ENCODE measurements around the gene EPB41L3.

DNA sequence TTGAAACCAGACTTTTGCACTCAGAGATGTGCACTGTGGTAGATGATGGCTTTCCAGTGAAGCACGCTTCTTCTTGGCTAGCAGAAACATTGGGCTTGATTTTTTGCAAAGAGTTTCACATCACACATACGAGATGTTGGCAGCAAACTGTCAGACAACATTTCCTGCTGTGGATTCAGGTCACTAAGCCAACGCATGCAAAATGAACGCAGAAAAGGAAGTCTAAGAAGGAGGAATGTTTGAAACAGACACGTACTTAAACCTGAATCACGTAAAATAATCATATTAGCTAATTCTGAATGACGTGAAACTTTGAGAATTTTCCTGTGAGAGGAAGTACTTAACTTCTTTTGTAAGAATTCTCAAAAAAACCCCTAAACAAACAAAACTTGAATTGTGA lies 88.1 kb downstream of the EPB41L3 start:
- TF ChIP-seq, protein P1, sequence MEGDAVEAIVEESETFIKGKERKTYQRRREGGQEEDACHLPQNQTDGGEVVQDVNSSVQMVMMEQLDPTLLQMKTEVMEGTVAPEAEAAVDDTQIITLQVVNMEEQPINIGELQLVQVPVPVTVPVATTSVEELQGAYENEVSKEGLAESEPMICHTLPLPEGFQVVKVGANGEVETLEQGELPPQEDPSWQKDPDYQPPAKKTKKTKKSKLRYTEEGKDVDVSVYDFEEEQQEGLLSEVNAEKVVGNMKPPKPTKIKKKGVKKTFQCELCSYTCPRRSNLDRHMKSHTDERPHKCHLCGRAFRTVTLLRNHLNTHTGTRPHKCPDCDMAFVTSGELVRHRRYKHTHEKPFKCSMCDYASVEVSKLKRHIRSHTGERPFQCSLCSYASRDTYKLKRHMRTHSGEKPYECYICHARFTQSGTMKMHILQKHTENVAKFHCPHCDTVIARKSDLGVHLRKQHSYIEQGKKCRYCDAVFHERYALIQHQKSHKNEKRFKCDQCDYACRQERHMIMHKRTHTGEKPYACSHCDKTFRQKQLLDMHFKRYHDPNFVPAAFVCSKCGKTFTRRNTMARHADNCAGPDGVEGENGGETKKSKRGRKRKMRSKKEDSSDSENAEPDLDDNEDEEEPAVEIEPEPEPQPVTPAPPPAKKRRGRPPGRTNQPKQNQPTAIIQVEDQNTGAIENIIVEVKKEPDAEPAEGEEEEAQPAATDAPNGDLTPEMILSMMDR (IDR thresholded peaks at IDR 0.05), result no peak
- TF ChIP-seq ZFX (IDR thresholded peaks at IDR 0.05; ENCODE audit: borderline replicate concordance), result no peak

All from 22Rv1 (cell line).